CD4-positive, alpha-beta T cell (primary cell): ENCODE measurements around the gene RNF144A. TPM values are rescaled to one million over a fixed set of nuclear protein-coding genes. Genes with fewer than 3 reads are reported as not detected.

Experiments
- ATAC-seq: fragments of 200-7000 bp; cut with Tn5 transposase; one replicate; pipeline ENCODE4 v1.10.0; 2022; ENCODE audit warnings: mild to moderate bottlenecking; ENCODE audit not compliant: poor library complexity
- CTCF ChIA-PET: fragments of 350-600 bp; sonication (Branson Sonifier 250); formaldehyde crosslinking; loops from one replicate; lab custom pipeline; 2021; ENCODE audit warnings: antibody characterized with exemption, inconsistent platforms; lab: Charles Lee
- POLR2A ChIA-PET: fragments of 350-600 bp; sonication (Branson Sonifier 250); formaldehyde crosslinking; loops from one replicate; lab custom pipeline; 2021; ENCODE audit warnings: antibody characterized with exemption, inconsistent platforms; lab: Charles Lee
- DNase-seq, 14 experiments: peaks; one replicate each; pipeline ENCODE4 v3.0.0-alpha.2; 2013 to 2020; ENCODE audit warnings: mixed read lengths in 2 of 14
- H3K27ac ChIP-seq, 2 donors: one replicate each; pipeline versions ENCODE4 v1.5.1 to v1.7.0; 2013; ENCODE audit warnings: low read length in 2 of 2, low read depth in 1 of 2, mild to moderate bottlenecking in 1 of 2
- H3K27me3 ChIP-seq, 2 experiments: 1 replicate in 1 of 2; 2 replicates in 1 of 2; pipeline versions ENCODE4 v1.6.1 to v1.7.0; 2013; ENCODE audit warnings: low read length in 2 of 2, control low read depth in 1 of 2, mild to moderate bottlenecking in 1 of 2, moderate library complexity in 1 of 2; ENCODE audit not compliant: insufficient read depth in 2 of 2, control insufficient read depth in 1 of 2
- H3K36me3 ChIP-seq: one replicate; pipeline ENCODE4 v1.6.1; 2013; ENCODE audit warnings: low read length, control low read depth; ENCODE audit not compliant: insufficient read depth
- H3K4me1 ChIP-seq: one replicate; pipeline ENCODE4 v1.6.1; 2013; ENCODE audit warnings: low read length, control low read depth; ENCODE audit not compliant: insufficient read depth
- H3K4me3 ChIP-seq: one replicate; pipeline ENCODE4 v1.5.1; 2013; ENCODE audit warnings: mild to moderate bottlenecking, low read length, moderate library complexity
- H3K9me3 ChIP-seq, 2 experiments: 1 replicate in 1 of 2; 2 replicates in 1 of 2; pipeline versions ENCODE4 v1.6.1 to v1.7.0; 2013; ENCODE audit warnings: low read length in 2 of 2, mild to moderate bottlenecking in 2 of 2, control low read depth in 1 of 2, moderate library complexity in 1 of 2; ENCODE audit not compliant: control insufficient read depth in 1 of 2, insufficient read depth in 1 of 2
- H3K27ac Mint-ChIP-seq: one replicate; pipeline ENCODE4 v1.8.0; 2020; ENCODE audit warnings: mixed read lengths
- H3K27me3 Mint-ChIP-seq: one replicate; pipeline ENCODE4 v1.8.0; 2021; ENCODE audit warnings: mixed read lengths
- H3K36me3 Mint-ChIP-seq: one replicate; pipeline ENCODE4 v1.8.0; 2021; ENCODE audit warnings: low read depth, mixed read lengths
- H3K4me1 Mint-ChIP-seq: one replicate; pipeline ENCODE4 v1.8.0; 2021; ENCODE audit warnings: low read depth, mixed read lengths
- H3K4me3 Mint-ChIP-seq: one replicate; pipeline ENCODE4 v1.8.0; 2020; ENCODE audit warnings: mild to moderate bottlenecking, mixed read lengths
- H3K9me3 Mint-ChIP-seq: one replicate; pipeline ENCODE4 v1.8.0; 2020; ENCODE audit warnings: mixed read lengths
- intact Hi-C, 2 experiments: fragments of 100-400 bp; cut with DNase I in 1 of 2; cut with micrococcal nuclease in 1 of 2; formaldehyde crosslinking; loops; one replicate each; pipeline versions ENCODE4 v1.15.1 to v1.9.0; 2023 to 2025; cut with DNase I, micrococcal nuclease
- total RNA-seq, 174 experiments: library from RNA in 2 of 174; stranded (reverse) in 2 of 174; gene quantifications; one replicate each; pipeline ENCODE4 v1.2.3 and lab custom pipeline; 2021 to 2026
- TF ChIP-seq, protein P1 (sequence below): fragments of 200-600 bp; IDR thresholded peaks from one replicate; pipeline ENCODE4 v1.8.0; 2022; ENCODE audit warnings: antibody characterized with exemption, mild to moderate bottlenecking

RNF144A gene
- total RNA-seq, 2 experiments from 2014 or later, result 39.0 to 40.1 TPM

DNA sequence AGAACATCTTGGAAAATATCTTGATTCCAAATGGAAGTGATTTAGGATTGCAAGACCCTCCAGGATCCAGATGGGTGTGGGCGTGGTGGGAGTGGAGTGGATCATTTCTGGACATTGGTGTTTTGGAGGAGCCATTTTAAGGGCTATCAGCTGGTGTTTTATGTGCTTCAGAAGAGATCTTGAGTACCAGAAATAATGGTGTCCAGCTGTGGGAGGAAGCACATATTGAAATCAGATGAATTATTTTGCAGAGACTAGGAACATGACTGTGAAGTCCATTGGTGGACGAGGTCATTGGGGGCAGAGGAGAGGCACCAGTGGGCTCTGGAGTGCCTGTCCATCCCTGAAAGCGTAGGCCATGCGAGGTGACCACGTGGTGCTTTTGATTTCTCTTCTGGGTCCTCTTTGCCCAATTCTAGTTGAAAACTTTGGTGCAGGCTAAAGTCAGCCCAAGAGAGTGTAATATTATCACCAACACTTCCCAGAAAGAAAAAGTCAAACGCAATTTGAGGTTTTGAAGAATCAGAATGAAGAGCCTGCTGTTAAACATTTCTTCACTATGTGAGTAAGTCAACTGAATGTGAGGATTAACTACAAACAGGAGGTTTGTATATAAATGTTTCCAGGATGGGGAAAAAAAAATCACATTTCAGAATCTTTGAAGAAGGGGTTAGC lies 31.6 kb downstream of the RNF144A start:
- no peak for DNase-seq
- H3K9me3 ChIP-seq, result no peaks in the 10 kb centered on the region
- H3K4me1 ChIP-seq, result peaks cover 10% of the 10 kb centered on the region
- intact Hi-C loops, result no loop called here
- no peak overlapping the region for H3K27ac ChIP-seq
- Mint-ChIP-seq H3K27me3 (no peaks in the 10 kb centered on the region), H3K9me3 (no peaks in the 10 kb centered on the region), H3K4me1 (peaks cover 55% of the 10 kb centered on the region), H3K4me3 (no peak overlapping the region), H3K27ac (no peak overlapping the region), H3K36me3 (peaks cover 58% of the 10 kb centered on the region)
- ChIA-PET CTCF (no interaction called here), POLR2A (interaction anchor here (1.4 kb wide), 1 partner anchor 13 kb away, joined by 3 read pairs; no protein-coding TSS in a partner anchor)
- TF ChIP-seq, protein P1, sequence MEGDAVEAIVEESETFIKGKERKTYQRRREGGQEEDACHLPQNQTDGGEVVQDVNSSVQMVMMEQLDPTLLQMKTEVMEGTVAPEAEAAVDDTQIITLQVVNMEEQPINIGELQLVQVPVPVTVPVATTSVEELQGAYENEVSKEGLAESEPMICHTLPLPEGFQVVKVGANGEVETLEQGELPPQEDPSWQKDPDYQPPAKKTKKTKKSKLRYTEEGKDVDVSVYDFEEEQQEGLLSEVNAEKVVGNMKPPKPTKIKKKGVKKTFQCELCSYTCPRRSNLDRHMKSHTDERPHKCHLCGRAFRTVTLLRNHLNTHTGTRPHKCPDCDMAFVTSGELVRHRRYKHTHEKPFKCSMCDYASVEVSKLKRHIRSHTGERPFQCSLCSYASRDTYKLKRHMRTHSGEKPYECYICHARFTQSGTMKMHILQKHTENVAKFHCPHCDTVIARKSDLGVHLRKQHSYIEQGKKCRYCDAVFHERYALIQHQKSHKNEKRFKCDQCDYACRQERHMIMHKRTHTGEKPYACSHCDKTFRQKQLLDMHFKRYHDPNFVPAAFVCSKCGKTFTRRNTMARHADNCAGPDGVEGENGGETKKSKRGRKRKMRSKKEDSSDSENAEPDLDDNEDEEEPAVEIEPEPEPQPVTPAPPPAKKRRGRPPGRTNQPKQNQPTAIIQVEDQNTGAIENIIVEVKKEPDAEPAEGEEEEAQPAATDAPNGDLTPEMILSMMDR, result no peak
- ATAC-seq, result no peak
- H3K27me3 ChIP-seq, result no peaks in the 10 kb centered on the region
- peaks cover 13% of the 10 kb centered on the region for H3K36me3 ChIP-seq
- no peak overlapping the region for H3K4me3 ChIP-seq

DNA sequence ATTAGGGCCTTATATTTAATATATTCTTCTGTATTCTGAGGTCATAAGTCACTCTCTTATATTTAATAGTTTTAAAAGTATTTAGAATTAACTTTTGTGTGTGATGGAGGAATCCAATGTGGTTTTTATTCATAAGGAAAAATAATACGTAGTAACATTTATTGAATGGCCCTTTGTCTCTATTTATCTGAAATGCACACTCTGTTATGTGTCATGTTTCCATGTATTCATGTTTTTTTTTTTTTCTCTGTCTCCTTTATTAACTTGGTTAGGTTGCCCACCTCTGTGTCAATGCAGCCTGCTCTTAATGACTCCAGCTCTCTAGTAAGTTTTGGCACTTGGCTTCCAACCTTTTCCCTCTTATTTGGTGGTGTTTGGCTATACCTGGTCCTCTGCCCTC lies 33.8 kb downstream of the RNF144A start:
- ATAC-seq, result no peak
- Histone ChIP-seq H3K36me3 (peaks cover 8% of the 10 kb centered on the region), H3K4me1 (no peaks in the 10 kb centered on the region), H3K27ac (no peak overlapping the region), H3K4me3 (no peak overlapping the region), H3K27me3 (no peaks in the 10 kb centered on the region), H3K9me3 (no peaks in the 10 kb centered on the region)
- TF ChIP-seq, protein P1, result no peak
- intact Hi-C loops, result no loop called here
- CTCF ChIA-PET, result no interaction called here
- Mint-ChIP-seq H3K9me3 (no peaks in the 10 kb centered on the region), H3K27me3 (no peaks in the 10 kb centered on the region), H3K27ac (peak overlapping the region; percentile 8), H3K36me3 (peaks cover 44% of the 10 kb centered on the region), H3K4me1 (peaks cover 52% of the 10 kb centered on the region), H3K4me3 (no peak overlapping the region)
- POLR2A ChIA-PET, result no interaction called here
- DNase-seq, result no peak

DNA sequence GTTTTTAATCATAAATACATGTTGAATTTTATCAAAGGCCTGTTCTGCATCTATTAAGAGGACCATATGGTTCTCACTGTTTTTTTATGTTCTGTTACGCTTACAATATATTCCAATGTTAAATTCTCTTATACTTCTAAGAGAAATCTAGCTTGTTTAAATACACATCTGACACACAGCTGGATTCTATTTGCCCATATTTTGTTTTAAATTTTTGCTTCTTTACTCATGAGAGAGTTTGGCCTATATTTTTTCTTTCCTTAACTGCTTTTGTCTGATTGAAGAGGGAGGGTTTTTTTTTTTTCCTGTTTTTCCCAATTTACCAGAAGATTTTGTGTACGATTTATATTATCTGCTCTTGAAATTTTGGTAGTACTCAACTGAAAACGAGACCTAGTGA lies 34.9 kb downstream of the RNF144A start:
- POLR2A ChIA-PET, result interaction anchor here (0.7 kb wide), 1 partner anchor 15 kb away, joined by 3 read pairs; no protein-coding TSS in a partner anchor
- Mint-ChIP-seq H3K36me3 (peaks cover 54% of the 10 kb centered on the region), H3K4me1 (peaks cover 61% of the 10 kb centered on the region)

More for the DNA sequence above, 34.9 kb downstream of the RNF144A start:
- no peaks in the 10 kb centered on the region for H3K4me1 ChIP-seq
- Mint-ChIP-seq H3K4me3 (no peak overlapping the region), H3K9me3 (no peaks in the 10 kb centered on the region), H3K27me3 (no peaks in the 10 kb centered on the region), H3K27ac (no peak overlapping the region)
- intact Hi-C loops, result no loop called here
- no peaks in the 10 kb centered on the region for H3K9me3 ChIP-seq
- CTCF ChIA-PET, result no interaction called here
- H3K4me3 ChIP-seq, result no peak overlapping the region
- H3K36me3 ChIP-seq, result peaks cover 8% of the 10 kb centered on the region
- DNase-seq (no peak), ATAC-seq (no peak)
- TF ChIP-seq, protein P1, result no peak
- H3K27ac ChIP-seq, result no peak overlapping the region
- H3K27me3 ChIP-seq, result no peaks in the 10 kb centered on the region
